AG08396 (cell line): Measurements from ENCODE around the gene SNAP47.

Experiments used
- DNase-seq: peaks from one replicate; pipeline ENCODE4 v3.0.0; 2012; ENCODE audit warnings: low spot score, mixed read lengths

Gene SNAP47

GRCh38 chr1:227785805-227786671, 50.8 kb downstream of the SNAP47 start:
- DNase-seq, result no peak

- DNase-seq, result peak; percentile 34
Observed at GRCh38 chr1:227786673-227787512, 51.7 kb downstream of the SNAP47 start.

GRCh38 chr1:227787513-227788270, 52.5 kb downstream of the SNAP47 start:
- DNase-seq, result peak; percentile 98

GRCh38 chr1:227788271-227789083, 53.2 kb downstream of the SNAP47 start:
- DNase-seq, result no peak

GRCh38 chr1:227789084-227790033, 54.1 kb downstream of the SNAP47 start:
- DNase-seq, result peak; percentile 38

- no peak for DNase-seq
Observed at GRCh38 chr1:227790034-227790400, 54.8 kb downstream of the SNAP47 start.

GRCh38 chr1:227790868-227791267, 55.6 kb downstream of the SNAP47 start:
- no peak for DNase-seq

GRCh38 chr1:227791425-227792143, 56.3 kb downstream of the SNAP47 start:
- no peak for DNase-seq

- no peak for DNase-seq
Observed at GRCh38 chr1:227792216-227793078, 57.2 kb downstream of the SNAP47 start.

- no peak for DNase-seq
Observed at GRCh38 chr1:227793079-227793947, 58.1 kb downstream of the SNAP47 start.

- peak; percentile 89 for DNase-seq
Observed at GRCh38 chr1:227793948-227794816, 58.9 kb downstream of the SNAP47 start.

GRCh38 chr1:227794817-227795192, 59.6 kb downstream of the SNAP47 start:
- no peak for DNase-seq

- no peak for DNase-seq
Observed at GRCh38 chr1:227795732-227796131, 60.5 kb downstream of the SNAP47 start.

GRCh38 chr1:227796359-227796915, 61.2 kb downstream of the SNAP47 start:
- no peak for DNase-seq

GRCh38 chr1:227797144-227797543, 61.9 kb downstream of the SNAP47 start:
- no peak for DNase-seq

GRCh38 chr1:227797625-227798024, 62.4 kb downstream of the SNAP47 start:
- no peak for DNase-seq
